Vagina (tissue), 2 donors: ENCODE results near the gene RNASE4. TPM values are rescaled to one million over a fixed set of nuclear protein-coding genes. Genes with fewer than 3 reads are reported as not detected.
"Not testable (repeated sequence)": the region's sequence is repeated elsewhere in the genome, so short reads cannot be mapped to it uniquely, and the experiment has no call there.

ENCODE experiments used
- DNase-seq, 2 donors: peaks; one replicate each; pipeline ENCODE4 v3.0.0-alpha.2; 2017; ENCODE audit errors: extremely low spot score in 2 of 2
- H3K27ac ChIP-seq: fragments of 200-600 bp; sonication (generic); one replicate; pipeline ENCODE4 v1.5.1; 2019
- H3K27me3 ChIP-seq: fragments of 200-600 bp; sonication (generic); one replicate; pipeline ENCODE4 v1.5.1; 2019
- H3K36me3 ChIP-seq, 2 donors: fragments of 200-600 bp; sonication (generic); one replicate each; pipeline ENCODE4 v1.5.1; 2017 to 2019
- H3K4me1 ChIP-seq: fragments of 200-600 bp; sonication (generic); one replicate; pipeline ENCODE4 v1.5.1; 2019
- H3K4me3 ChIP-seq, 2 donors: fragments of 200-600 bp; sonication (generic); 1 replicate in 1 of 2; 2 replicates in 1 of 2; pipeline ENCODE4 v1.5.1; 2016 to 2019
- H3K9me3 ChIP-seq: fragments of 200-600 bp; sonication (generic); one replicate; pipeline ENCODE4 v1.5.1; 2019
- CTCF ChIP-seq, 3 experiments: fragments of 450-650 bp in 2 of 3; fragments of 200-600 bp in 1 of 3; sonication (generic) in 1 of 3; IDR thresholded peaks; one replicate each; pipeline ENCODE4 v1.5.1; 2017 to 2019; ENCODE audit warnings: antibody characterized with exemption in 3 of 3, mild to moderate bottlenecking in 2 of 3, moderate library complexity in 2 of 3
- POLR2A ChIP-seq, 2 donors: fragments of 450-650 bp; IDR thresholded peaks; one replicate each; pipeline ENCODE4 v1.6.1; 2017; ENCODE audit warnings: antibody characterized with exemption in 2 of 2, mild to moderate bottlenecking in 2 of 2, moderate library complexity in 2 of 2
- POLR2AphosphoS5 ChIP-seq, 2 donors: sonication (generic); formaldehyde crosslinking; IDR thresholded peaks; one replicate each; pipeline ENCODE4 v1.9.0; 2017; ENCODE audit warnings: antibody characterized with exemption in 2 of 2, mild to moderate bottlenecking in 2 of 2, low read depth in 1 of 2; ENCODE audit not compliant: insufficient read depth in 1 of 2
- intact Hi-C: fragments of 100-400 bp; cut with DNase I; formaldehyde crosslinking; loops from one replicate; pipeline ENCODE4 v1.15.1; 2023
- total RNA-seq: library from RNA; depleted of rRNA; stranded (reverse); fragments of >200 nt; gene quantifications from one replicate; pipeline ENCODE4 v1.2.3, GENCODE V29; 2016

Gene RNASE4
- 132 TPM for total RNA-seq

- peak in 1 of 2 donors; percentile 95 for DNase-seq
- H3K9me3 ChIP-seq, result no peaks in the 10 kb centered on the region
- H3K27me3 ChIP-seq, result no peaks in the 10 kb centered on the region
- peak within 1 kb of the TSS; percentile 99 for H3K27ac ChIP-seq
- no peak for TF ChIP-seq CTCF (IDR thresholded peaks at IDR 0.05)
- TF ChIP-seq POLR2A (IDR thresholded peaks at IDR 0.05), result peak in 1 of 2 donors; percentile 74
- peak; percentile 89 to 94 for TF ChIP-seq POLR2AphosphoS5 (IDR thresholded peaks at IDR 0.05; ENCODE audit: insufficient read depth in 1 of 2, low read depth in 1 of 2)
- no peaks in the 10 kb centered on the region for H3K36me3 ChIP-seq
- peaks cover 48% of the 10 kb centered on the region for H3K4me1 ChIP-seq
- intact Hi-C loops, result loop anchor here (2.0 to 5.0 kb wide), 5 partner anchors 52 to 342 kb away; partner anchors contain the start of genes PARP2, PIP4P1 and TEP1
- H3K4me3 ChIP-seq, result peak within 1 kb of the TSS; percentile 67 to 79
These were observed at the start of gene RNASE4 for GRCh38 chr14:20683891-20684661. RNASE4 (plus strand) TSS chr14:20684560; CDS start chr14:20699372, 14,812 bp downstream.

- Histone ChIP-seq H3K4me1 (no peaks in the 10 kb centered on the region), H3K4me3 (no peak within 1 kb of the TSS), H3K9me3 (no peaks in the 10 kb centered on the region), H3K27me3 (no peaks in the 10 kb centered on the region), H3K36me3 (no peaks in the 10 kb centered on the region), H3K27ac (no peak within 1 kb of the TSS)
- intact Hi-C loops, result no loop called here
- TF ChIP-seq CTCF (IDR thresholded peaks at IDR 0.05), result no peak
- no peak for DNase-seq
These were observed 42.8 kb upstream of the RNASE4 start, which contains the start of gene OR6S1 for GRCh38 chr14:20641591-20641990. OR6S1 (minus strand) TSS chr14:20641691; CDS start chr14:20641691, 0 bp downstream.

GRCh38 chr14:20642182-20642581 lies 42.2 kb upstream of the RNASE4 start:
- intact Hi-C loops, result no loop called here
- no peaks in the 10 kb centered on the region for H3K27me3 ChIP-seq
- no peak overlapping the region for H3K4me3 ChIP-seq
- TF ChIP-seq CTCF (IDR thresholded peaks at IDR 0.05), result no peak
- no peak for TF ChIP-seq POLR2AphosphoS5 (IDR thresholded peaks at IDR 0.05; ENCODE audit: insufficient read depth in 1 of 2, low read depth in 1 of 2)
- no peak for TF ChIP-seq POLR2A (IDR thresholded peaks at IDR 0.05)
- no peaks in the 10 kb centered on the region for H3K4me1 ChIP-seq
- no peaks in the 10 kb centered on the region for H3K9me3 ChIP-seq
- DNase-seq, result no peak
- no peaks in the 10 kb centered on the region for H3K36me3 ChIP-seq
- H3K27ac ChIP-seq, result no peak overlapping the region

- H3K36me3 ChIP-seq, H3K4me1 ChIP-seq, H3K9me3 ChIP-seq, DNase-seq, H3K27me3 ChIP-seq, intact Hi-C loops, H3K27ac ChIP-seq, H3K4me3 ChIP-seq: not testable (repeated sequence)
These were observed 41.6 kb upstream of the RNASE4 start for GRCh38 chr14:20642755-20643154.

GRCh38 chr14:20644520-20644919 lies 39.8 kb upstream of the RNASE4 start:
- Histone ChIP-seq H3K4me1 (no peaks in the 10 kb centered on the region), H3K27ac (no peak overlapping the region), H3K27me3 (no peaks in the 10 kb centered on the region), H3K4me3 (no peak overlapping the region), H3K9me3 (no peaks in the 10 kb centered on the region), H3K36me3 (no peaks in the 10 kb centered on the region)
- DNase-seq, result no peak
- intact Hi-C loops, result no loop called here
- TF ChIP-seq POLR2AphosphoS5 (IDR thresholded peaks at IDR 0.05; ENCODE audit: insufficient read depth in 1 of 2, low read depth in 1 of 2), result no peak
- no peak for TF ChIP-seq CTCF (IDR thresholded peaks at IDR 0.05)
- TF ChIP-seq POLR2A (IDR thresholded peaks at IDR 0.05), result no peak
